HG03060 (cell line): ENCODE data around the gene ARL15.
A peak's percentile ranks its signal among the peaks of the same experiment; 100 is the strongest.

ENCODE experiments used
- ATAC-seq: cut with Tn5 transposase; IDR thresholded peaks from one replicate; pipeline ENCODE4 v1.9.1; 2021; ENCODE audit warnings: low read depth, moderate number of reproducible peaks; ENCODE audit not compliant: unreplicated experiment

Gene ARL15

GRCh38 chr5:54162184-54162583, 148.2 kb downstream of the ARL15 start:
- ATAC-seq = no peak

- no peak for ATAC-seq
These were observed 150.0 kb downstream of the ARL15 start for GRCh38 chr5:54160329-54160728.

- no peak for ATAC-seq
These were observed 150.5 kb downstream of the ARL15 start for GRCh38 chr5:54159893-54160195.

- peak; percentile 71 for ATAC-seq
These were observed 151.1 kb downstream of the ARL15 start for GRCh38 chr5:54159153-54159892.

GRCh38 chr5:54156577-54156976, 153.8 kb downstream of the ARL15 start:
- no peak for ATAC-seq

- no peak for ATAC-seq
These were observed 159.5 kb downstream of the ARL15 start for GRCh38 chr5:54150841-54151240.

GRCh38 chr5:54148858-54149257, 161.5 kb downstream of the ARL15 start:
- ATAC-seq = no peak

- ATAC-seq = no peak
These were observed 162.1 kb downstream of the ARL15 start for GRCh38 chr5:54148067-54148845.

- no peak for ATAC-seq
These were observed 163.5 kb downstream of the ARL15 start for GRCh38 chr5:54146916-54147315.

- ATAC-seq = no peak
These were observed 164.0 kb downstream of the ARL15 start for GRCh38 chr5:54146390-54146789.

GRCh38 chr5:54140247-54140840, 170.0 kb downstream of the ARL15 start:
- ATAC-seq = no peak

GRCh38 chr5:54136516-54137440, 173.6 kb downstream of the ARL15 start:
- no peak for ATAC-seq

- no peak for ATAC-seq
These were observed 175.3 kb downstream of the ARL15 start for GRCh38 chr5:54135042-54135441.

GRCh38 chr5:54133917-54134316, 176.5 kb downstream of the ARL15 start:
- ATAC-seq = no peak

GRCh38 chr5:54120473-54120872, 189.9 kb downstream of the ARL15 start:
- no peak for ATAC-seq

- ATAC-seq = no peak
These were observed 192.4 kb downstream of the ARL15 start for GRCh38 chr5:54117957-54118356.

- no peak for ATAC-seq
These were observed 194.5 kb downstream of the ARL15 start for GRCh38 chr5:54115735-54116403.

GRCh38 chr5:54113060-54113459, 197.3 kb downstream of the ARL15 start:
- no peak for ATAC-seq

- no peak for ATAC-seq
These were observed 200.6 kb downstream of the ARL15 start for GRCh38 chr5:54109626-54110330.

- no peak for ATAC-seq
These were observed 202.2 kb downstream of the ARL15 start for GRCh38 chr5:54108136-54108535.
